Stimulated activated CD8-positive, alpha-beta memory T cell treated with anti-CD3 and anti-CD28 coated beads, Interleukin-15, amount 100 ng/mL, for 48 hours (primary cell): ENCODE results near the gene POU3F3.
A peak's percentile ranks its signal among the peaks of the same experiment; 100 is the strongest.

Experiments used
- DNase-seq, 2 donors: peaks; one replicate each; pipeline ENCODE4 v3.0.0-alpha.2; 2020; ENCODE audit warnings: low read depth in 2 of 2

The POU3F3 gene

DNA sequence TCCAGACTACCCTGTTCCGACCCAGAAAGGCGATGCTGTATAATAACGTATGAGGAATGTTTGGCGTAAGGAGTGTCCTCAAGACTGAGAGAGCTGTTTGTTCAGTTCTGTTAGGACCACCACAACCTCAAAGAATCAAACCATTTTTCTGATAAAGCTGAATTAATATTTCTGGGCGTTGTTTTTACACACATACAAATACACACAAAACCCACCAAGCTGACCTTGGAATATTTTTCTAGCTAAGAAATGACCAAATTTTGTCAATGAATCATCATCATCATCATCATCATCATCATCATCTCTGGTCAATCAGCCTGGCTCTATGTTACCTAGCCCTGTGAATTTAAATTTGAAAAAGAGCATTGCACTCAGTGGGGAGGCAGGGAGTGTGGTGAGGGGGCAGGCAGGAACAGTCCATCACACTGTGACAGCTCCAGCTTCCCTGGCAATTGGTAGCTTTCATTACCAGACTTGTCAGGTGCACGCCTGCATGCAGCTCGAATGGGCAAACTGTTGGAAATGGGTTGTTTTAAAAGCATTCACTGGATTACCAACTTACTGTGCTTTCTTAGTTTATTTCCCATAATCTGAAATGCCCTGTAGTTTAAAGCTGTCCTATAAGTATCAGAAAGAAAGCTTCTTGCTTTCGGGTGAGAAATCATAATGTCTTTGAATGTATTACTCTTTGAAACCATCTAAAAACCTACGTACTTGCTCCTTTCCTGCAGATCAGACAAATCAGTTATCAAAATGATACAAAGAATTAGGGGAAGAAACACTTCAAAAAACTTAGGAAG, 6.9 kb upstream of the POU3F3 start:
- no peak for DNase-seq

DNA sequence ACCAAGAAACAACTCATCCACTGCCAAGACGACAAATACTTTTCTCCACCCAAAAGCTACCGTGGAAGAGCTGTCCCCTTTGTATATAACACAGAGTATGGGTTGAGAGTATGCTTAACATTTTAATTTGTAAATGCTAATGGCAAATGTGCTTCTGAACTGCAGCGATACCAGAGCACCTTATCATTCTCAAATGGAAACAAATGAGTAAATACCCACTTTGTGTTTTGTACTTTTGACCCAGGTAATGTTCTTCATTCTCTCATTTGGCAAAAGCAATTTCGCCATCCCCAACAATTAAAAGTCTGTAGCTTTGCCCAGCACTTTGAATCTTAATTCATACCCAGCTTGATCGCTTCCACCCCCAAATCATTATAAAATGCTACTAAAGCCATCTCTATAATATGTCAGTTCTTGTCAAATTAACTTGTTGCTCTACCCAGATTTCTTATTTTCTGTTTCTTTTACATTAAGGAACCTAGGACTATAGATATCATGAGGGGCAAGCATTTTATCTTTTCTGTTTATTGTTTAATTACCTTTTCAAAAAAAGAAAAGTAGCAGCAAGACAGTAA, 6.2 kb upstream of the POU3F3 start:
- DNase-seq, result no peak

DNA sequence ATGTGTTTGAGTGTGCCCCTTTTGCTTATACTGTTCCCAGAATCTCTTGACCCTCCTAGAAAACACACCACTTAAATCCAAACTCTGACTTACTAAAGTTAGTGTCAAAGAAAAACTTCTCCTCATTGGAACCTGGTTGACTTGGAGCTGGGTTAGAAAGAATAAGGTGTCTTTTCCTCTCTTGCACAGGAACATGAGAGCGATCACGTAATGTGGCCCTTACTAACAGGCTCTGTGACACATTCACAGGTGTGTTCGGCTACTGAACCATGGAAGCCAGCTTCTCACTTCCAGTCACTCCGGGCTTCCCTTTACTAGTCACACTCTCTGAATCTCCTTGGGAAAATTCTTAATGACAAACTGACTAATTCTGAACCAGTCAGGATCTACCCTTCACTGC, 5.4 kb upstream of the POU3F3 start:
- DNase-seq, result no peak

DNA sequence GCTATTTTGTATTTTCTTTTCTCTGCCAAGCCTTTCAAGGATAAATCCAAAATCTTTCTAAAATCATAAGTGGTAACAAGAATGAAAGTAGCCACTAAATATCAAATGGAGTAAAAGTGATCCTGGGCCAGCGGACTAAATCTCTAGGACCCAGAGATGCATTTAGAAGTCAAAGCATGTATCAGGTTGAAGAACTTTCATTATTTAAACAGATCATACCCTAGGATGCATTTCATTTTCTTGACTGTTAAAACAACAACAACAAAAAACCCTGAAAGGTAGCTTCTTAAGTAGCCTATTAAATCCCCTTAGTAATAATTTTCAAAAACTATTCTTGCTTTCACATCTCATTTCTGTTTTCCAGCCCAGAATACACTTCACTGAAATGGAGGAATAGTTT, 4.8 kb upstream of the POU3F3 start:
- DNase-seq, result no peak

DNA sequence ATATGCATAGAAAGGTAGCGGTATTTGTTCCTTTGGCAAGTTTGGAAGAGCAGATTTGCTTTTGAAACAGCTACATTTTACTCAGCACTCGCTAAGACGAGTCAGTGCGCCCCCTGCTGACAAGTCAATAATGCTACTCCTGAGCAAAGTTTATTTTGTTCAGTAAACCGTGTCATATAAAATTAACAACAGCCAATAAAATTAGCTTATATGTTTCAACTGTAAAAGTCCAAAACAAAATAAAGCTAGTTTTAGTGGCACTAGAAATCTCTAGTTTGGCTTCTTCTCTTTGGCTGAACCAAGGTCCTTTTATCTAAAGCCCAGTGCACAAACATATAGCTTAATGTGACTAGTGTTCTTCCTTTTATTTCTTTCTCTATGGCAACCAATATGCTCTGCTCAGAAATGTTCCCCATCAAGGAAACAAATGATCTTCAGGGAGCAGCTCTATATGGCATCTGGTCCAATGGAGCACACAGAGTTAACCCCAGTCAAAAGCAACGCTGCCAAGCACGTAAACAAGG, 4.2 kb upstream of the POU3F3 start:
- peak; percentile 33 to 41 for DNase-seq

DNA sequence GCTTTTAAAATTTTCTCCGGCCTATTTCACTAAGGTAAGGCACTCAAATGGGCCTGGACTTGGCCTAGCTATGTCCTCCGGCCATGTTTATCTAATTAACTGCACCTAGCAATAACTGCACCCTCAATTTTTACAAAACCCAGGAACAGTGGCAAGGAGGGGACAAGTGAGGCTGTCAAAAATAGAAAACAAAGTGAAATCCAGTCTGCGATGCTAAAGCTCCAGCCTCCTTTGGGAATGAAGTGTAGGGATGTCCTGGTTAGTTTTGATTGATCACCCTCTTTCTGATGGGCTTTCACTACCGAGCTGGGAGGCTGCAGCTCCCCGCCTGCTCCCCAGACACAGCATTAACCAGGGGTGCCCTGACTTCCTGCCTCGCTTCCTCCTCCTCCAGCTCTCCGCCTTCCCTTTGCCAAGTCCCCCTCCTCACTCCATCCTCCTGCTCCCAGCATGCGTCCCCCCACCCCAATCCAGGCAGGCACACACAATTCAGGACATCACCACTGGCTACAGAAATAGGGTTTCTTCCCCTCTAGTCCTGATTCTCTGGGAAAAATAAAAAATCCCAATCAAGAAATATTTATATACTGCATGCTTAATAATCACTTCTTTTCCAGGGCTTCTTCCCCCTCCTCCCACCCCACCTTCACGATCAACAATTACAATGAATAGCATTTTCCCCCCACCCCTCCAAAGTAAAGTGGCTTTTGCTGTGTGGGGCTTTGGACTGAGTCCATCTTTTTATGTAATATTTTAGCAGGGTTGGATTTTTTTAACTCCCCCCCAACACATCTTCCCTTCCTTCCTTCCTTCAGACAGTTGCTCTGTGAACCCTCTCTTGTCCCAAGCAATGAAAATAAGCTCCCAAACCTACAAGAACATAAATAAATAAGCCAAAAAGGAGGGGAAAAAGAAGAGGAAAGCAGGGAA, 3.3 kb upstream of the POU3F3 start:
- DNase-seq, result no peak

DNA sequence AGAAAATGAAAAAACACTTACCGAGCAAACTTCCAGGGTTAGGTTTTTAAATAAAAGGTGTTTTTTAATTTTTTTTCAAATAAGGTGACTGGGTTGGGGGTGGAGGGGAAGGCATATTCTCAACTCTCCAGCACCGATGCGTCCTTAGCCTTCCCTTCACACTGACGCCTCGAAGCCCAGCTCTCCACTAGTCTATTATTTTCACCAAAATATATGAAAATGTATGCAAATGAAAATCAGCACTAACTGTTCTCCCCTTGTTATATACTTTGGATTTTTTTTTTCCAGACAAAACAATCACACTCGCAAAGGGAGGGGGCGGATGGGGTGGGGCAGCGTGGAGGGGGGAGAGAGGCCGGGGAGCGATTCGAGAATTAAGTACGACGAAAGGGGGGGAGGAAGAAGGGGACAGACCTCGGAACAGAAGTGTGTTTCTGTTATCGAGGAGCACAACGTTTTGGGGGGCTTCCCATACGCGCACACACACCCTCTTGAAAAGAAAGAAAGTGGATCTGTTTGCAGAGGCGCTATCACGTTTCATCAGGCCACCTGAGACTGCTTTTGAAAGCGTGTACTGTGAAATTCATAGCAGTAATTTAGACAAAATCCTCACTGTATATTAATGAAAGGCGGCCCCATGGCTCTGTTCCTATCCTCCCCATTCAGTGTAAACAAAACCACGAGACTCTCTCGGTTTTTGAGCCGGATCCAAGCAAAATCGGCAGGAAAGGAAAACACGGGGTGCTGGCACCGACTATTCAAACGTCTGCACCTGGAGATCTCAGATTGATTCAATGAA, 2.4 kb upstream of the POU3F3 start:
- DNase-seq, result no peak

DNA sequence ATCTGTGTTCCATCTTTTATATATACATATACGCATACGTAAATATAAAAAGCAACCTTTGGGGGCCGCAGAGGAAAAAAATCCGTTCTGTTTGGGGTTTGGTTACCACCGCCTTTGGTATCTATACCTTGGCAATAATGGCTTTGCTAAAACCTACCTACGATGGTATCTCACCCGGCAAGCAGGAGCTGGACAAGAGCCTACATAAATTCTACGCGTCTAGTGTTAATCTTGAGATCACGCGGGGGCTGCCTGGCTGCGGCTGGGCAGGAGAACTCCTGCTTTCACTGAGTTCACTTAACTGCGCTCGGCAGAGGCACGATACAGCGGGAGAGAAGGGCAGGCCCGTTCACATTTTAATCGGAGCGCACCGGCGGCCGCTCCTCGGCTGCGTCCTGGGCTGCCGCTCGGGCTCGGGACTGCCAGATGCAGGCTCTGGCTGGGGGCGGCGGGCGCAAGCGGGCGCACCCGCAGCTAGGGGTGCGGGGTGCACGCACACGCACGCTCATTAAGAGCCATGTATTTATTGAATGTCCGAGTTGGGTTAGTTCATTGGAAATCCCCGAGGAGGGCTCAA, 1.7 kb upstream of the POU3F3 start:
- no peak for DNase-seq

DNA sequence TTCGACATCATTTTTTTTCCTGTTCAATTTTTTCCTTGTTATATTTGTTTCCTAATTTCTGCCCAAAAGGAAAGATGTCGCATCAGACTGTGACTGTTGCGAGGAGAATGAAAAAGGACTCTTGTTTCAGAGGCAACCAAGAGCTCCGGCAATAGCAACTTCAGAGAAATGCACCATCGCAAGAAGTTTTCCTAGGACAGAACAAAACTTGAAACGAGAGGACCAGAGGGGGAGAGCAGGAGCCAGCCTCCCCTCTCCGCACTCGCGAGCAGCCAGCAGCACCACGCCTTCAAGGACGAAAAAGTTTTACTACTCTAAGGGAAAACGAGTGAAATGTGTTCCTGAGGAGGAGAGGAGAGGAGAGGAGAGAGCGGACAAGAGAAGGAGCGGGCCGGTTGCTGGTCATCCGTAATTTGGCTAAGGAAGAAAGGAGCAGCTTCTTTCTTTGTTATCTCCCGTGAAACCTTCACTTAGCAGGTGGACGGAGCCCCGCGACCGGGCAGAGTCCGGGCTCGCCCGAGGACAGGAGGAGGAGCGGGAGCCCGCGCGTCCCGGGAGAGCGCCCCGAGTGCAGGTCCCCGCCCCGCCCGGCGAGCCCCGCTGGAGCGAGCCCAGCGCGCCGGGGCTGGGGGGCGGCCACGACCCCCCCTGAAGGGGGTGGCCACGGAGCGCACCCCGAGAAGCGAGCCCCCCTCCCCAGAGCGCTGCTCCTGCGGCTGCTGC, 744 bp downstream of the POU3F3 start:
- DNase-seq, result no peak

DNA sequence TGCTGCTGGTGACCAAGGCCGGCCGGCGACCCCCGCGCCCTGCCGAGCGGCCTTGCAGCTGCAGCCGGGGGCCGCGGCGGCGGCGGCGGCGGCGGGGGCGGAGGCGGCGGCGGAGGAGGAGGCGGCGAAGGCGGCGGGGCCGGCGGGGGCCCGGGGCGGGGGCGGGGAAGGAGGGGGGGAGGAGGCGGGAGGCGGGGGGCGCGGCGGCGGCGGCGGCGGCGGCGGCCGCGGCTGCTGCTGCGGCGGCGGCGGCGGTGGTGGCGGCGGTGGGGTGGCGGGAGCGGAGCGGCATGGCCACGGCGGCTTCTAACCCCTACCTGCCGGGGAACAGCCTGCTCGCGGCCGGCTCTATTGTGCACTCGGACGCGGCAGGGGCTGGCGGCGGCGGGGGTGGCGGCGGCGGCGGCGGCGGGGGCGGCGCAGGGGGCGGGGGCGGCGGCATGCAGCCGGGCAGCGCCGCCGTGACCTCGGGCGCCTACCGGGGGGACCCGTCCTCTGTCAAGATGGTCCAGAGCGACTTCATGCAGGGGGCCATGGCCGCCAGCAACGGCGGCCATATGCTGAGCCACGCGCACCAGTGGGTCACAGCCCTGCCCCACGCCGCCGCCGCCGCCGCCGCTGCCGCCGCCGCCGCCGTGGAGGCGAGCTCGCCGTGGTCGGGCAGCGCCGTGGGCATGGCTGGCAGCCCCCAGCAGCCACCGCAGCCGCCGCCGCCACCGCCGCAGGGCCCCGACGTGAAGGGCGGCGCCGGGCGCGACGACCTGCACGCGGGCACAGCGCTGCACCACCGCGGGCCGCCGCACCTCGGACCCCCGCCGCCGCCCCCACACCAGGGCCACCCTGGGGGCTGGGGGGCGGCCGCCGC, 1.5 kb downstream of the POU3F3 start:
- DNase-seq, result no peak

DNA sequence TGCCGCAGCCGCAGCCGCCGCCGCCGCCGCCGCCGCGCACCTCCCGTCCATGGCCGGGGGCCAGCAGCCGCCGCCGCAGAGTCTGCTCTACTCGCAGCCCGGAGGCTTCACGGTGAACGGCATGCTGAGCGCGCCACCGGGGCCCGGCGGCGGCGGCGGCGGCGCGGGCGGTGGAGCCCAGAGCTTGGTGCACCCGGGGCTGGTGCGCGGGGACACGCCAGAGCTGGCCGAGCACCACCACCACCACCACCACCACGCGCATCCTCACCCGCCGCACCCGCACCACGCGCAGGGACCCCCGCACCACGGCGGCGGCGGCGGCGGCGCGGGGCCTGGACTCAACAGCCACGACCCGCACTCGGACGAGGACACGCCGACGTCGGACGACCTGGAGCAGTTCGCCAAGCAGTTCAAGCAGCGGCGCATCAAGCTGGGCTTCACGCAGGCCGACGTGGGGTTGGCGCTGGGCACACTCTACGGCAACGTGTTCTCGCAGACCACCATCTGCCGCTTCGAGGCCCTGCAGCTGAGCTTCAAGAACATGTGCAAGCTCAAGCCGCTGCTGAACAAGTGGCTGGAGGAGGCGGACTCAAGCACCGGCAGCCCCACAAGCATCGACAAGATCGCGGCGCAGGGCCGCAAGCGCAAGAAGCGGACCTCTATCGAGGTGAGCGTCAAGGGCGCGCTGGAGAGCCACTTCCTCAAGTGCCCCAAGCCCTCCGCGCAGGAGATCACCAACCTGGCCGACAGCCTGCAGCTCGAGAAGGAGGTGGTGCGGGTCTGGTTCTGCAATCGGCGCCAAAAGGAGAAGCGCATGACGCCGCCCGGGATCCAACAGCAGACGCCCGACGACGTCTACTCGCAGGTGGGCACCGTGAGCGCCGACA, 2.4 kb downstream of the POU3F3 start:
- no peak for DNase-seq

DNA sequence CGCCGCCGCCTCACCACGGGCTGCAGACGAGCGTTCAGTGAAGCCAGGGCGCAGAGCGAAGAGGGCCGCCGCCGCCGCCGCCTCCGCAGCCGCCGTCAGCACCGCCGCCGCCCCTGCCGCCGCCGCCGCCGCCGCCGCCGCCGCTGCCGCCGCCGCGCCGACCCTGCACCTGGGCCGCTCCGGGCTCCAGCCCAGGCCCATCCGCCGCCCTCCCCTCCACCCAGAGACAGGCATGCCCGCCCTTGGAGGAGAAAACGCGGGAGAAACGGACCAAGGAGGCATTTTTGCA, 3.0 kb downstream of the POU3F3 start:
- DNase-seq, result no peak

DNA sequence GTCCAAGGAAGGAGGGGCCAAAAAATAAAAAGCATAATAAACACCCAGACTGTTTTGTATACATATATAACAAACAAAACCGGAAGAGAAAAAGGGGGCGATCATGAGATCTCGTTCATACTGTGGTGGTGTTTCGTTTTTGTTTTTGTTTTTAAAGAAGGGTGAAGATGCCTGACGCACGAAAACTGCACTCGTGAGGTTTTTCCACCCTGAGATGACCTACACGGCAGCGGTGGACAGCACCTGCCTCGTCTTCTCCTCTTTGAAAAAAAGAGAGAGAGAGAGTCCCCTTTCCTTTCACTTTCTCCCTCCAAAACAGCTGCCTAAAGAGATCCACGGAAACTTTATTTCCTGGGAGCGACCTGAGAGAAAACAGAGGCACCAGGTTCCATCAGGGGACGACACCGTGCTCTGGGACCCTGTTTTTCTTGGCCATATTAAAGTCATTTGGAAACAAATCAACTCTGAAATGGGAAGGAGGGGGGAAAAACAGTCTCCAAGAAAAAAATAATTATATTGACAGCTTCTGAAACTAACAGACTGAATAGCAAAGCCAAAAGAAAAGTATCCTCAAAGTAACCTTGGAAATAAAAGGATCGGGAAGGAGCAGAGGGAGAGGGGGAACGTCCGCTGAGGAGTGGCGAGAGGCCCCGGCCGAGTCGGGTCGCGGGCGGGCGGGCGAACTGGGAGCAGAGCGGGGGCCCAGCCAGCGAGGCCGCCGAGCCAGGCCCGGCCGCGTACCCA, 3.5 kb downstream of the POU3F3 start:
- DNase-seq, result no peak

DNA sequence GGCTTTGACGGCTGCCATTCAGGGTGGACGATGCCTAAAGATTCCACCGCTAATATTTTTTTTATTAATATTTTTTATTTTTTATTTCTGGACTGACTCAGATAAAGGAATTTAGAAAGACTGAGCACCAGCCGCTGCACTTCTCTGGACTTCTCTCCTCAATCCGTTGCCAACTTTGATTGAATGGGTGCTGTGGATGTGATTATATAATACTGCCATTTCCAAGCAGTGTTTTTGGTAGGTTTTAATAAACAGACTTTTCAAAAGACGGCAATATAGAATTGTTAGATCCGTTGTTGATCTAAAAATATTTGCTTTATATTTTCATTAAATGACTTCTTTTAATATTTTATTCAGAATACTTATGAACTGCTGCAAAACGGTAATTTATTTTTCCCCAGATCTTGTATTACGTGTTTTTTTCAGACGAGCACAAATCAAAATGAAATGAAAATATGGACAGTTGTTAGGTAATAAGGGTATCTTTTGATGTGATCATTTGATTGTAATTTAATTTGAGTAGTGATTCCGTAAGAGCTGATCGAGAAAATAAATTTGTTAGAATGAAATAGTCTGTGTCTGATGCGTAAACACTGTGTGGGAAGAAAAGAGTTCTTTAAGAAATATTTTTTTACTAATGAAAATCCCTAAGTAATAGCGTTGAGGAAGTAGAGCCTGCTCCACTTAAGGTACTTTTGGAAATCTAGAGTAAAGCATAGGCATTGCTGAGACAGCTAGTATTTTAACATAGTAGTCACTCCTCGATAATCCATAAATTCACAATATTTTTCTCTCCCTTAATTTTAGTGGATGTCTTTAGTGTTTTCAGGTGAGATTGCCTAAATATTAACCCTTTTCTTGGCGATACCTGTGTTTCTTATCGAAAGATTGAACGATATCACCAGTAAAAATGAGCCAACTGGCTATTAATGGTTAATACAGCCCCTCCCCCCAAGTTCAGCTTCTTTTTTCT, 4.4 kb downstream of the POU3F3 start:
- DNase-seq, result no peak

DNA sequence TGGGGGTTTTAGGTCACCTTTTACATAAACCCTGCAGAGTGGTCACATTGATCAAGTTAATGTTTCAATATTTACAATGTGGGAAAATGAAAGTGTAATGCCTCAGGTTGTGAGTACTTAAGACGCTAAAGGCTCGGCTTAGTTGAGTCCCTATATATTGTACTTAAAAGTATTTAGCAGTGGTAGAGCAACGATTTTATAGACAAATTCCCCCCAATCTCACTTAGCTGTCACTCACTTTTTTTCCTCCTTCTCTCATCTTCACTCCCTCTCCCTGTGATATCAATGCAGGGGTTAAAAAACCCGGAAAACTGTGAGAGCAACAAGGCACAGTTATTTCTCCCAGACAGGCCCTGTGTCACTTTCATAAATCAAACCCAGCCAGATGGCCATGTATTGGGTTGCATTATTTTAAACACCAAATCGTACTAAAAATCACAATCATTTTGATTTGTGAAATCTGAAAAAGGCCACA, 5.4 kb downstream of the POU3F3 start:
- DNase-seq, result no peak

DNA sequence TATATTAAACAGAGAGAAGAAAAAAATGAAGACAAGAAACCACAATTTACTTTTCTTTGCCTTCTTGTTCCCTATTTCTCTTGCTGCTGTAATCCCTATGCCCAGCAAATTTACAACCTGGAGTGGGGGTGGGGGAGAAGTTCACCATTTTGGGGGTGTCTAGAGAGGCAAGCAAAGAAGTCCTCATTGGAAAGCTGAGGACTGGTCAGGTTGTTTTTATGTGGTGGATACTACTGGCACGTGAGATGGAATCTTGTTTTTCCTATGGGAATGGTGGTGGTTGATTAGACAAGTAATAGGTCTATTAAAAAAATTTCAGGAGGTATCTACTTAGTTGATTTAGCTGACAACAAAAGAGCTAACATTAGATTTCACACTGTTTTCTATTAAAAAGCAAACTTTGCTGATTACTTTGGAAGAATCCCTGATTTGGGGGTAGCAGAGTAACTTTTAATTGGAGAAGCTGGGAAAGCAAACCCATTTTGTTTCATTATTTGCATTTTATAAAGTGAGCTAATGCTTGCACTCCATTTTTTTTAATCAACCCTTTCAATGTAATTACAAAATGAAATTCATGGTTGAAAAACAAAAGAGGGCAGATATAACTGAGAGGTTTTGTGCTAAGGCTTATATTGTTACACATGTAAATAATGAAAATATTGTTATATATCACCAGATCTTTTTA, 6.0 kb downstream of the POU3F3 start:
- DNase-seq, result no peak
